GM23248 (cell line): ENCODE results near the gene DIS3L.

Source experiments
- EZH2 ChIP-seq: fragments of 200-600 bp; sonication (generic); IDR thresholded peaks from 2 replicates; pipeline ENCODE4 v1.6.1; 2018; ENCODE audit warnings: antibody characterized with exemption, mild to moderate bottlenecking; ENCODE audit not compliant: insufficient read depth, poor library complexity, severe bottlenecking
- EZH2phosphoT487 ChIP-seq: fragments of 200-600 bp; sonication (generic); IDR thresholded peaks from 2 replicates; pipeline ENCODE4 v1.6.1; 2018; ENCODE audit warnings: antibody characterized with exemption, moderate library complexity, mild to moderate bottlenecking, low read depth; ENCODE audit not compliant: insufficient read depth

DNA sequence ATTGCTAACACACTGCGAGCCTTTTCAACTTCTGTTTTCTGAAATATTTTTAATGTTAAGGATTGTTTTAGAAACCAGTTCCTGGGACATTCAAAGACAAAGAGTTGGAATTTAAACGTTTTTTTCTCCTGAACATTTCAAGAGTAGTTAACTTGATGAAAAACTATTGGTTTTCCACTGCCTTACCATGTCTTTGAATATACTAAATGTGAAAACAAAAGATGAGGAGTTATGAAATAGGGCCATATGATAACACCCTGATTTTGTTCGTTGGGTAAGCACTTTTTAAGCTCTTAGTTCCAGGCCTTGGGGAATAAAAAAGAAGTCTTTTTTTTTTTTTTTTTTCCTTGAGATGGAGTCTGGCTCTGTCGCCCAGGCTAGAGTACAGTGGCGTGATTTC is 2.8 kb downstream of the DIS3L start:
- TF ChIP-seq EZH2phosphoT487 (no peak), EZH2 (no peak)
